GM12873 (cell line): ENCODE measurements around the gene CCDC182.

Source experiments
- TF ChIP-seq, protein P1 (sequence below): IDR thresholded peaks from 2 replicates; pipeline ENCODE4 v1.5.1; 2012; ENCODE audit warnings: low read depth, mild to moderate bottlenecking, moderate library complexity, low read length, control low read depth; ENCODE audit not compliant: insufficient read depth; ENCODE audit errors: missing control alignments

The CCDC182 gene

DNA sequence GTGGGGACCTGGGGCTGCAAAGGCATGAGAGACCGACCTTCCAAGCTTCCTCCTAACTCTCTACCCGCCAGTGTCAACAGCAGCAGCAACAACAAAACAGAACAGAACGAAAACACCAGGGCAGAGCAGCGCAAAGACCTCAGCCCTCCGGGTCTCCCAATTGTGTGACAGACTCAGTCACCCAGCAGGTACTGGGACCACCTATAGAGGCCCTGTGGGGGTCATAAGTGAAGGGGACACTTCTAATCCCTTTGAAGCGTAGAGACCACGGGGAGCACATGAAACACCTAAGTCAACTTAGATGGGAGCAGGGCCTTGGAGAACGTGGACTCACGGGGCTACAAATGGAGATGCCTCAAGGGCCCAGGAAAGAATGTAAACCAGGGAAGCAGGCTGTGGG is 12.6 kb upstream of the CCDC182 start:
- TF ChIP-seq, protein P1, sequence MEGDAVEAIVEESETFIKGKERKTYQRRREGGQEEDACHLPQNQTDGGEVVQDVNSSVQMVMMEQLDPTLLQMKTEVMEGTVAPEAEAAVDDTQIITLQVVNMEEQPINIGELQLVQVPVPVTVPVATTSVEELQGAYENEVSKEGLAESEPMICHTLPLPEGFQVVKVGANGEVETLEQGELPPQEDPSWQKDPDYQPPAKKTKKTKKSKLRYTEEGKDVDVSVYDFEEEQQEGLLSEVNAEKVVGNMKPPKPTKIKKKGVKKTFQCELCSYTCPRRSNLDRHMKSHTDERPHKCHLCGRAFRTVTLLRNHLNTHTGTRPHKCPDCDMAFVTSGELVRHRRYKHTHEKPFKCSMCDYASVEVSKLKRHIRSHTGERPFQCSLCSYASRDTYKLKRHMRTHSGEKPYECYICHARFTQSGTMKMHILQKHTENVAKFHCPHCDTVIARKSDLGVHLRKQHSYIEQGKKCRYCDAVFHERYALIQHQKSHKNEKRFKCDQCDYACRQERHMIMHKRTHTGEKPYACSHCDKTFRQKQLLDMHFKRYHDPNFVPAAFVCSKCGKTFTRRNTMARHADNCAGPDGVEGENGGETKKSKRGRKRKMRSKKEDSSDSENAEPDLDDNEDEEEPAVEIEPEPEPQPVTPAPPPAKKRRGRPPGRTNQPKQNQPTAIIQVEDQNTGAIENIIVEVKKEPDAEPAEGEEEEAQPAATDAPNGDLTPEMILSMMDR, result no peak

DNA sequence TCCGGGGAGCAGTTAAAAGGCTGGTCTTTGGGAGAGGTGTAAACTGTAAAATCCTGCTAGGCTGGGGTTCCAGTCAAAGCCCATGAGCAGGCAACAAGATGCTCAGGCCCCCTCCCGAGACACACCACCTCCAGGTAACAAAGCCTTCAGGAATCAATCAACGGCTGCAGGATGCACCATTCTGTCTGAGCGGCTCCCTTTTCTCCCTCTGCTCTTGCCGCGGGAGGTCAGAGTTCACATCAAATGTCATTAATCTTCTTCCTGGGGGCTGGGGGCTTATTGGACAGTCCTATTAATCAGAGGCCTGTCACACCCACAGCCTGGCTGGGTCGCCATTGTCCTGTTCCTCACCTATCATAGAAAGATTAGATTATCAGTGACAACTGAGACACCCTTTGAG is 11.9 kb upstream of the CCDC182 start:
- TF ChIP-seq, protein P1, result no peak

DNA sequence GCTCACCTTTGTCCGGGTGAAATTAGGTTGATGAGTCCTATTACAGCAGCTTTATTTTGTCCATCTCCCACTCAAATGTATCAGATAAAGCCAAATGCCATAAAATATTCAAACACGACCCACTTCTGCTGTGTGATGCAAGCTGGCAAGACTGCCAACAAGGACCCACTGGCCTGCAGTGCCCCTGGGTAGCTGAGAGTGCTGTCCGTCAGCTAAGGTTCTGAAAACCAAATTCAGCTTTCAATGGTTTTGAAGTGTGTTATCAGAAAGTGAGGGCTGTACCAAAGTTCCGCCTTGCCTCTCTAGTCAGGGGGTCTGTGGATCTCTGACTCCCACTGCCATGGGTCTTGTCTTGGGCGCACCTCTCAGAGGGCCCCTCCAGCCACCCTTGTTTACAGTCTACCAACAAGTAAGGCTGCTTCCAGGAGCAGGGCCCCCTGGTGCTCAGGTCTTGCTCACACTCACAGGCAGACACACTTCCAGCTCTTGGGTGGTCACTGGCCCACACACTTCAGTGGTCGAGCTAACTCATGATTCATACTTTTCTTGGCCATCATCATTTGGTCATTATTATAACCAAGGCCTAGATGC is 10.5 kb upstream of the CCDC182 start:
- TF ChIP-seq, protein P1, result no peak

DNA sequence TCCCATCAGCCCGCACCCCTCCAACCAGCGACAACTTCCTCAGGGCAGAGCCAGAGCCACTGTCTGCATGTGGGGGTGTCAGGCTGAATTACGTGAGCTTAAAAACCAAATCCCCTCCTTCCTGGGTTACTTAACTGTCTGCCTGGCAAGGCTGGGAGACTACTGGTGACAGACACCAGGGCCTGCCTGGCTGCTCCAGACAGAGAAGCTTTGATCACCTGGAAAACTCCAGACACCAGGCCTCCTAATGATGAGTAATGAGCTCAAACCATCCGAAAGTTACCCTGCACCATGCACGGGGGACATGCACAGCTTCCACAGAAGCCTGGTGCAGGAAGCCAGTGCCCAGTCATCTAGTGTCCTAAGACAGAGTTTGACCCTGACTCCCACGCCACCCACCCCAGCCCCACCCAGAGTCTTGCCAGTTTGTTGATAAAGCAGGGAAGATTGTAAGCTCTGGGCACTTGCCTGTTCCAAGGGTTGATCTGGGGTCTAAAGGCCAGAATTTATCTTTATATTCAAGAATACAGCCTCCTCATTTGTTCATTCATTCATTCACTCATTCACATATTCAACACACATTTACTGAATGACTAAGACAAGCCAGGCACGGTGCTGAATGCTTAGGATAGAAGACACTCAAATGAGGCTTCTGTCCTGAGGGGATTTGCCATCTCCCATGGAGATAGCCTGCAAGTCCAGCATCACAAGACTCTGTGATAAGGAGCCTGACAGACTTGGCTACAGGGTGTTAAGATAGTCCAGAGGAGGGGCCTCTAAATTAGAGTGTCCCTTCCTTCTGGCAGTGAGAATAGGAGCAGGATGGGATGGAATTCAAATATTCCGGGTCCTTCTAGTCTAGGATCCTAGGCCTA is 7.2 kb upstream of the CCDC182 start:
- TF ChIP-seq, protein P1, result no peak

DNA sequence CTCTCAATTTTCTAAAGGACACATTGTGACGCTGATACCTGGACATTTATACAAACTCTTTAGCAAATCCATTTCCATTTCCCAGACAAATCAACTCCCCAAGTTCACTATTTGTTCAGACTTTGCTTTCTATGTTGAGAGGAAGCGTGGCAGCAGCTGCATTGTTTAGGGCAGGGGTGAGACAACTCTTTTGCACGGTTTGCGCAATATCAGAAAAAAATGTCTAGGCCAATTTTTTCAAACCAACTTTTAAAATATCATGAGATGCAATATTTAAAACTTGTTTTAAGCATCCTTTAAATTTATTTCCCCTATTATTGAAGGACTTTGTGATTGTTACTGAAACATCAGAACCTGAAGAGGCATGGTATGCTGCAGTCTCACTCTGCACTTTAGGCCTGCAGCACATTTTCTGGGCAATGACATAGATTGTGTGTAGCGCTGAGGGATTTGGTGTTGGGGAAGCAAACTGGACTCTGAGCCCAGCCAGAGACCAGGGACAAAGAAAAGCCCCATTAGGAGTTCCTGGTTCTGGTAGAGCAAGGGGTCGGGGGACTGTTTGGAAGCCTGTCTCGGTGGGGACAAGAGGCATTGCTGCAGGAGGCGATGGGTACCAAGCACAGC is 6.4 kb upstream of the CCDC182 start:
- TF ChIP-seq, protein P1, result no peak

DNA sequence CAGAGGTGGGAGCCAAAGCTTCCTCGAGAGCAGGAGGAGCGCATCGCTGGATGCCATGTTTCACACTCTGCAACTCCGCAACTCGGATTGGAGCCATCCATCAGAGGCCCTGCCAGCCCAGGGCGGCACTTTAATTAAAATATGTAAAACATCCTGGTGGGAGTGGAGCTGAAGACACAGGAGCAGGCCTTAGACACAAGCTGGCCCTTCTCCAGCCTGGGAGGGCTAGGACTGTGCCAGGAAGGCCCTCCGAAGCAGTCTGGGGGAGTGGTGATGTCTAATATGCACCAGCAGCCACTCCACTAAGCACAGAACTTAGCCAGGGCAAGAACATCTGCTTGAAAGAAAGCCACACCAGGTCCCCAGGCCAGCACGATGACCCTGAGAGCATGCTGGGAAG is 5.8 kb upstream of the CCDC182 start:
- TF ChIP-seq, protein P1, result no peak
